ENCODE data around the gene SP140L. TPM values are rescaled to one million over a fixed set of nuclear protein-coding genes. Genes with fewer than 3 reads are reported as not detected.
"Not testable (repeated sequence)": the region's sequence is repeated elsewhere in the genome, so short reads cannot be mapped to it uniquely, and the experiment has no call there.

Gene SP140L
- total and polyA plus RNA-seq, 8 donors, result 14.7 to 24.9 (median 15.9) TPM

DNA sequence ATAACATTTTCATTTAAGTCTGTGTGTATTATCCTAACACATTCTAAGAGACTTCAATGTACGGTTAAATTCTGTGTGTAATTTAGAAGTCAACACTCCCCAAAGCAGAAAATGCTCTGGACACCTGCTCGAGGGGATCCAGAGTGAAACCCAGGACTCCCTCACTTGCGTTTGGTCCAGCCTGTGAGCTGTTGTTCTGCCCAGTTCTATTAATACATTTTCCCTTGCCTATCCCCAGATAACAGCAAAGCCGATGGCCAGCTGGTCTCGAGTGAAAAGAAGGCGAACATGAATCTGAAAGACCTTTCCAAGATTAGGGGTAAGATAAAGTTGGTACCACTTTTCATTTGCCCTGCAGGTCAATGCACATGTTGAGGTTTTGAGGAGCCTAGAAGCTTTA is 58.0 kb downstream of the SP140L start:
- intact Hi-C loops (cut with DNase I), result no loop called here
- peaks cover 0 to 62% of the 10 kb centered on the region in 2 donors for H3K36me3 ChIP-seq
- no peak overlapping the region for H3K4me3 ChIP-seq
- no peak overlapping the region for H3K27ac ChIP-seq
- ATAC-seq (no peak), DNase-seq (no peak)
- no peak for TF ChIP-seq CTCF (IDR thresholded peaks at IDR 0.05)
- no peaks in the 10 kb centered on the region for H3K4me1 ChIP-seq
- H3K27me3 ChIP-seq, result no peaks in the 10 kb centered on the region
- no peaks in the 10 kb centered on the region for H3K9me3 ChIP-seq

- no peaks in the 10 kb centered on the region for H3K4me1 ChIP-seq
- no peak for ATAC-seq
- no peak for DNase-seq
- intact Hi-C loops (cut with DNase I), result no loop called here
- H3K27ac ChIP-seq, result no peak overlapping the region
- no peaks in the 10 kb centered on the region for H3K27me3 ChIP-seq
- no peak for TF ChIP-seq CTCF (IDR thresholded peaks at IDR 0.05)
- H3K9me3 ChIP-seq, result peaks cover 0 to 13% of the 10 kb centered on the region in 2 donors
- no peak overlapping the region for H3K4me3 ChIP-seq
- peaks cover 0 to 86% of the 10 kb centered on the region in 2 donors for H3K36me3 ChIP-seq
These were observed 67.3 kb downstream of the SP140L start for GRCh38 chr2:230394301-230394700.

DNA sequence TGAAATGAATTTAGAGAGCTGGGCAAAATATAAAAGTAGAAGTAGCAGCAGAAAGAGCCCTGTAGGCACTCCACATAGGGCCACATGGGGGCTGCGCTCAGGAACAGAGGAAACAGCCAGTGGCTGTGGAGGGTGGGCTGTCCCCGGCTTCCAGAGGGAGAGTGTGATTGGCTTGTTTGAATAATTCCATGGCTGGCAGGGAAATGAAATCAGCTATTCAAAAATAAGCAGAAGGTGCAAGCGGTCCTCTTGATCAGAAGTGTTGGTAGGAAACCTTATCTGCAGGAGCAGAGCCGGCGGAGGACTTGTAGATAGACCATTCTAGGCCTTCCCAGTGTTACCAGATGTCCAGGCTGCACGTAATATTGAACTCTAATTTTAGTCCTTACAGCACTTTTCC is 71.7 kb downstream of the SP140L start:
- Histone ChIP-seq H3K36me3 (peaks cover 0 to 73% of the 10 kb centered on the region in 2 donors), H3K9me3 (peaks cover 0 to 13% of the 10 kb centered on the region in 2 donors)
- DNase-seq; ATAC-seq; H3K4me3 ChIP-seq; H3K4me1 ChIP-seq; intact Hi-C loops (cut with DNase I); H3K27ac ChIP-seq; H3K27me3 ChIP-seq: not testable (repeated sequence)

DNA sequence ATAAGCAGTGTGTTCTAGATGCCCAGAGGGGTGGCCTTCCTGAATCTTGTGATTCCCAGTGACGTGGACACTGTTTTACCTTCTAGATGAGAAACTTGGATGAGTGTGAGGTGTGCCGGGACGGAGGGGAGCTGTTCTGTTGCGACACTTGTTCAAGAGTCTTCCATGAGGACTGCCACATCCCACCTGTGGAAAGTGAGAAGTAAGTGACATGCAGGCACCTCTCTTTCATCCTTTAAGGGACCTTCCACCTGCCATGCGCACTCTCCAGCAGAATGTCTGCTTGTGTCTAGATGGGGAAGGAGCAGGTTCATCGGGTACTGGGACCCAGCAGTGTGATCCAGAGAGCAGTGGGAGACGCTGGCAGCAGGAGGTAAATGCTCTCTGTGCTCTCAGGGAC is 73.0 kb downstream of the SP140L start:
- H3K4me1 ChIP-seq, result no peaks in the 10 kb centered on the region
- H3K9me3 ChIP-seq, result peaks cover 0 to 13% of the 10 kb centered on the region in 2 donors
- no peak overlapping the region for H3K27ac ChIP-seq
- H3K4me3 ChIP-seq, result no peak overlapping the region
- intact Hi-C loops (cut with DNase I), result no loop called here
- DNase-seq (no peak), ATAC-seq (no peak)
- no peak for TF ChIP-seq CTCF (IDR thresholded peaks at IDR 0.05)
- no peaks in the 10 kb centered on the region for H3K27me3 ChIP-seq
- peaks cover 0 to 67% of the 10 kb centered on the region in 2 donors for H3K36me3 ChIP-seq

DNA sequence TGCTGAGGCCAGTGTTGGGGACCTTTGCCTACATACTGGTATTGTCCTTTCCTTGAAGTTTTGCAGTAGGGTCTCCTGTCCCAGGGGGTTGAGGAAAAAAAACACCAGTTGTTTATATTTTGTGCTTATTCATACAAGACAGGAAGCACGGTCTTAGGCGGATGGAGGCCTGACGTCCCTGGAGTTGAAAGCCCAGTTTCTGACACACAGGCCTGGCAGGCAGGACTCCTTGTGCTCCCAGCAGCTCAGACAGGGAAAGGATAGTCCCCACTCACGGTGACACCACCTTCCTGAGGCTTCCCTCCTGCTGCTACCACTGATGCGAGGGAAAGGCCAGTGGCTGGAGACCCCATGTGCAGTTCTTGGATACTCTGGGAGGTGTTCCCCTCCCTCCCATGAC is 73.5 kb downstream of the SP140L start:
- no peak for TF ChIP-seq CTCF (IDR thresholded peaks at IDR 0.05)
- no peak for DNase-seq
- Histone ChIP-seq H3K4me3 (no peak overlapping the region), H3K4me1 (no peaks in the 10 kb centered on the region), H3K27ac (no peak overlapping the region), H3K36me3 (peaks cover 0 to 63% of the 10 kb centered on the region in 2 donors), H3K9me3 (peaks cover 0 to 10% of the 10 kb centered on the region in 2 donors), H3K27me3 (no peaks in the 10 kb centered on the region)
- intact Hi-C loops (cut with DNase I), result no loop called here
- ATAC-seq, result no peak

- DNase-seq; H3K27me3 ChIP-seq; ATAC-seq; H3K4me3 ChIP-seq; H3K27ac ChIP-seq; H3K4me1 ChIP-seq; H3K9me3 ChIP-seq; intact Hi-C loops (cut with DNase I): not testable (repeated sequence)
- H3K36me3 ChIP-seq, result peaks cover 0 to 58% of the 10 kb centered on the region in 2 donors
These were observed 74.0 kb downstream of the SP140L start for GRCh38 chr2:230401026-230401425.
